GM18870 (cell line): Measurements from ENCODE around the gene CTNS.
"Not testable (repeated sequence)": the region's sequence is repeated elsewhere in the genome, so short reads cannot be mapped to it uniquely, and the experiment has no call there.

Experiments
- ATAC-seq: cut with Tn5 transposase; IDR thresholded peaks from one replicate; pipeline ENCODE4 v1.9.1; 2021; ENCODE audit warnings: moderate library complexity; ENCODE audit not compliant: unreplicated experiment

Gene CTNS

DNA sequence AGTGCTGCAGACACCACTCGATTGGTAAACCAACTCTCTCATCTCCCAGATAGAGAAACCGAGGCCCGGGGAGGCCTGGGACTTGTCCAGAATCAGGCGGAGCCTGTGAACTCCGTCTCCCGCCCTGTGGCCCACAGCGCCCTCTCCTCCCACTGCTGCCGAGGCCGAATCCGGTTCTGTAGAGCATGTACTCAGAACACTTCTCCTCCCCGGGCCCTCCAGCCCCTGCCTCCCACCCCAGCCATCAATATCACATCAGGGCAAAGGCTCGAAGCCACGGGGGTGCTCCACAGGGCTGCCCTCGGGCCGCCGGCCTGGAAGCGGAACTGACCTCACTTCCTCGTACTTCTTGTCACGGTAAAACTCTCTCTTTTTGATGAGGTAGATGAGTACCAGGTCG is 45.0 kb downstream of the CTNS start:
- ATAC-seq = no peak

- ATAC-seq = no peak
Measured at GRCh38 chr17:3682033-3682432, 45.5 kb downstream of the CTNS start.

- no peak for ATAC-seq
Measured at GRCh38 chr17:3683054-3683511, 46.5 kb downstream of the CTNS start.

GRCh38 chr17:3685174-3685573 is 48.6 kb downstream of the CTNS start:
- ATAC-seq = no peak

DNA sequence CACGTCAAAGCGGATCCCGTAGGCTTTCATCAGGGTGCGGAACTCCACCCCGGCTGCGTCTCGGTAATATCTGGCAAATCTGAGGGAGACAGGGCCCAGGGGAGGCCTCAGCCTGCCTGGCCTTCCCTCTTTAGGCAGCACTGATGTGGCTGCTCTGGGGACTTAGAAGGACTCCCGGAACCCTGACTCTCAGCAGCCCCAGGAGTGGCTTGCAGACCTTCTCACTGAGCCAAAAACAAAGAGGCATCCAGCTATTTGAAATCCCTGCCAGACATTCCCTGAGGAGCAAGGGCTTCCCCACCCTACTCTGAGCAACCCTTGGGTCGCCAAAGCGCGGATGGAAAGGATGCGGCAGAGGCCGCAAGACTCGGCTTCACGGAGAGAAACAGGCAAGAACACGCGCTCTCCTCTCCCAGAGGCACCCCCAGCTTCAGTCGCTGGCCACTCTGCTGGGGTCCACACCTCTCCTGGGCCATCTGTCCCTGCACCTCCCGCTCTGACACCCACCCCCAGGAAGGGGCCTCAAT is 51.5 kb downstream of the CTNS start:
- no peak for ATAC-seq

DNA sequence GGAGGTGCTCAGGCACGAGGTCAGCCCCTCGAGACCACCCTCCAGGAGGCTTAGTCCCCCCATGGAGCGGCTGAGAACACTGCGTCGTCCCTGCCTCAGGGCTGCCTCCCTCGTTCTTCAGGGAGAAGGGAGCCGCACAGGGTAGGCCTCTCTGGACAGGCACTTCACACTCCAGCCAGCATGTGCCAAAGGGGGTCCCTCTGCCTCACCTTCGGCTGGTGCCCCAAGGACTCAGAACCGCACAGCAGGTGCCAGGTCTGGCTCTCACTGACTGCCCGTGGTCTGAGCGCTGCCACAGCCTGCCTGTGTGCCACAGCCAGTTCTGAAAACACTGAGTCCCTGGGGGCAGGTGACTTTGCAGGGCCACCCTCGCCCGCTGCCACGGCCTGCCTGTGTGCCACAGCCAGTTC is 52.3 kb downstream of the CTNS start:
- ATAC-seq = no peak

- ATAC-seq = no peak
Measured at GRCh38 chr17:3689262-3690093, 52.9 kb downstream of the CTNS start.

DNA sequence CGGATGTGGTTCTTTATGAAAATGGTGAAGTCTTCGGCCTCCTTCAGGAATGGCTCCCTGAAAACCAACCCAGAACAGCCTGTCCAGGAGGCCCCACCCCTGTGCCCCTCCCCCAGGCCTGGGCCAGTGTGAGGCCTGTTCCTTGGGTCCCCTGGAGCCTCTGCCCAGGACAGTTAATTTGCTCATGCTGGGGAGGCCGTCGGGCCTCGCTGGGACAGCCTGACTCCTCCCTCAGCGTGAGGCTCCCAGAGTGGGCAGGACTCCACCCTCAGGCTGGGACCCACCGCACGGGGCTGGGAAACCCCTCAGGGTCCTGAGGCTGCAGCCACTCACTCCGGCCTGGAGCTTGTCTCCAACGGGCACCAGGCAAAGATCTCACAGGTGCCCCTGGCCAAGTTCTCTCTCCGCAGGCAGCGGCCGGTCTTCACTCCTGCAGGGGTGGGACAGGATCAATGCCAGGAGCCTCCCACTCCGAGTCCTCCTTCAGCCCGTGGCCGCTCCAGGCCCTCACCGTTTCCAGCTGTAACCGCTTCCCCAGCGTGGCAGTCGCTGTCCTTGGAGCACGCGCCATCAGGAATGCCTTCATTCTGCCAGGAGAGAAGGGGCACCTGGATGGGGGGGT is 53.6 kb downstream of the CTNS start:
- ATAC-seq = no peak

- no peak for ATAC-seq
Measured at GRCh38 chr17:3691617-3692067, 55.1 kb downstream of the CTNS start.

- no peak for ATAC-seq
Measured at GRCh38 chr17:3692346-3692745, 55.8 kb downstream of the CTNS start.

- ATAC-seq = no peak
Measured at GRCh38 chr17:3693141-3693540, 56.6 kb downstream of the CTNS start.

- ATAC-seq = peak; percentile 53
Measured at GRCh38 chr17:3693829-3694231, 57.3 kb downstream of the CTNS start.

DNA sequence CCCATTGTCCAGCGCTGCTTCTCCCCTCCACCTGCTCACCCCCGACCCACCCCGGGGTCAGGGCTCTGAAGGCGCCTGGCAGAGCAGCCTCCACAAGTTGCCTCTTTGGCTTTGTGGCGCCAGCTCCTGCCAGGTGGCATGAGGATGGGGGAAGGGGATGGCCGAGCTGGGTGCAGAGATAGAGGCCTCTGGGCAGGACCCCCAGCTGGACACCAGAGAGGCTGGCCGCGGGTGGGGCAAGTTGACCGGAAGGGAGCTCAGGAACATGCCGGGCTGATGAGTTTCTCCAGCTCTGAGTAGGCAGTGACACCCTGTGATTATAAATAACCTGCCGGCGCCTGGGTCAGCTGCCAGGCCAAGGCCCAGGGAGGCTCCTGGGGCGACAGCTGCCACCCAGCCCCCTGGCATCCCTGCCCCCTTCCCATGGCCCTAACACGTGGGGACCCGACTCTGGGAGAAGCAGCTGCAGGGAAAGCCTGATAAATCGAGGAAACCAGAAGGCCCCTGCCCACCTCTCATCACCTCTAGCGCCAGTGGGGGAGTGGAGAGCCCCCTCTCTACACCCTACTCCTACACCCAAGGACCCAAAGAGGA is 58.7 kb downstream of the CTNS start:
- no peak for ATAC-seq

DNA sequence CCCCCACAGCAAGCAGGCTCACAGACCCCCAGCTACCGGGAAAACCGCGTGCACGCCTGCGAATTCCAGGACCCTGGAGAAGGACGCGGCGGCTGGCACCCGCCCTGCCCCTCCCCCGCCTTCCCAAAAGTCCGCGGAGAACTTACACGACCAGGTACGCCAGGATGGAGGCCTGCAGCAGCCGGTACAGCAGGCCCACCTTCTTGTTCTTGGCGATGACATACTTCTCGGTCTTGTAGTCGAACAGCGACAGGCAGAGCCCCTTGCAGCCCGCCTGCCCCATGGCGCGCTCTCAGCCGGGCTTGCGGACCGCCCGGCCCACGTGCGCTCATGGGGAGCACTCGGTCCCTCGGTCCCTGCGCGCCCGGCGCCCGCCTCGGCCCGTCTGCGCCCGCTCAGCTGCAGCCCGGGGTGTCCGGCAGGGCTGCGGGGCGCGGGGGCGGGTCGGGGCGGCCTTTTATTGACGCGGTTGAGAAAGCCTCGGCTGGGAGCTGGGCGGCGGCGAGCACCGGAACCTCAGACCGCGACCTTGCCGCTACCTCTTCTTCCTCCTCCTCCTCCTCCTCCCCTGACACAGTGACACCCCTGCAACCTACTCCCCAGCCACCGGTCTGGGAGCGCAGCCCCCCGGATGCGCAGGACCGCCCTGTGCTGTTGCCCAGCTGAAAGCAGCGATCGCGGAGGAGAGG is 59.3 kb downstream of the CTNS start, which contains the start of gene P2RX5:
P2RX5 (minus strand) TSS at position 433 of the 689 bp plus-strand sequence; CDS start at position 283, 150 bp downstream.
- no peak for ATAC-seq

- ATAC-seq = no peak
Measured at GRCh38 chr17:3697103-3697476, 60.5 kb downstream of the CTNS start.

GRCh38 chr17:3698139-3698538 is 61.6 kb downstream of the CTNS start:
- no peak for ATAC-seq

GRCh38 chr17:3699951-3700350 is 63.4 kb downstream of the CTNS start:
- no peak for ATAC-seq

DNA sequence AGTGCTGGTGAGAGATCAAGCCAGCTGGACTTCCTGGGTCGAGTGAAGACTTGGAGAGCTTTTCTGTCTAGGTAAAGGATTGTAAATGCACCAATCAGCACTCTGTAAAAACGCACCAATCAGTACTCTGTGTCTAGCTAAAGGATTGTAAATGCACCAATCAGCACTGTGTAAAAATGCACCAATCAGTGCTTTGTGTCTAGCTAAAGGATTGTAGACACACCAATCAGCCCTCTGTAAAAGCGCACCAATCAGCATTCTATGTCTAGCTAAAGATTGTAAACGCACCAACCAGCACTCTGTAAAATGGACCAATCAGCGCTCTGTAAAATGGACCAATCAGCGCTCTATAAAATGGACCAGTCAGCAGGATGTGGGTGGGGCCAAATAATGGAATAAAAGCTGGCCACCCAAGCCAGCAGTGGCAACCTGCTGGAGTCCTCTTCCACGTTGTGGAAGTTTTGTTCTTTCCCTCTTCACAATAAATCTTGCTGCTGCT is 65.5 kb downstream of the CTNS start:
- not testable (repeated sequence) for ATAC-seq

DNA sequence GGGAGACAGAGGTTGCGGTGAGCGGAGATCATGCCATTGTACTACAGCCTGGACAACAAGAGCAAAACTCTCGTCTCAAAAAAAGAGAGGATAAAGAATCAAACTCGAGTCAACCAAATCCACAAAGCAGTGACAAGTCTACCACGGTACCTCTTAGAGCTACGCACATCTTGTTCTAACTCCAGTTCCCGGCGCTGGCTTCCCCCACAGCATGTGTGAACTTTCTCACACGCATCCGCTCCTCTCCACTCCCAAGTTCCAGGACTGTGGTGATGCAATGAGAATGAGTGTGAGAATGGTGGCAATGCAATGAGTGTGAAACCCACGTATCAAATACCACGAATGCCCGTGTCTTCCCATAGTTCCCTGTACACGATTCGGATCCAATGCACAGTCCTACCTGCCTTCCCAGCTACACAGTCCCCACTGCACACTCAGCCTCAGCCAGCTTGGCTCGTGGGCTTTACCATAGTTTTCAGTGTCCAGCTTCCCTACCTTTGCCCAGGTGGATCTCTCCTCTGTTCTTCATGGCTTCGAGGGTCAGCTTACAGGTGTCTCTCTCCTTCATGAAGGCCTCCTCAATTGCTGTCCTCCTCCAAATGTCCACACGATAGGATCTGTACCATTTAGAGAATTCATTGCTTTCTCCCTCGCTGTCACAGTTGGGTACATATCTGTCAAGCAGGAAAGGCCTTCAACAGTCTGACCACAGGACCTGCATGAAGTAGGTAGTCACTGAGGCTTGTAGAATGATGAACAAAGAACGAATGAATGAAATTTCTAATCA is 68.6 kb downstream of the CTNS start:
- no peak for ATAC-seq

- ATAC-seq = not testable (repeated sequence)
Measured at GRCh38 chr17:3705718-3705984, 69.1 kb downstream of the CTNS start.
